Peyer's patch (tissue), 4 donors: Measurements from ENCODE around the gene NPL. TPM values are rescaled to one million over a fixed set of nuclear protein-coding genes. Genes with fewer than 3 reads are reported as not detected.
A peak's percentile ranks its signal among the peaks of the same experiment; 100 is the strongest.

Source experiments
- DNase-seq, 3 donors: peaks; one replicate each; pipeline ENCODE4 v3.0.0-alpha.2; 2017 to 2019
- H3K27ac ChIP-seq, 4 donors: fragments of 200-600 bp; sonication (generic); one replicate each; pipeline ENCODE4 v1.5.1; 2016 to 2019
- H3K27me3 ChIP-seq, 2 donors: fragments of 200-600 bp; sonication (generic); one replicate each; pipeline ENCODE4 v1.5.1; 2019
- H3K36me3 ChIP-seq, 3 donors: fragments of 200-600 bp; sonication (generic); one replicate each; pipeline ENCODE4 v1.5.1; 2016 to 2019
- H3K4me1 ChIP-seq, 4 donors: fragments of 200-600 bp; sonication (generic); one replicate each; pipeline ENCODE4 v1.5.1; 2016 to 2019
- H3K4me3 ChIP-seq, 4 donors: fragments of 200-600 bp; sonication (generic); 1 replicate in 3 of 4; 2 replicates in 1 of 4; pipeline ENCODE4 v1.5.1; 2016 to 2019; ENCODE audit warnings: mild to moderate bottlenecking in 1 of 4
- H3K9me3 ChIP-seq, 4 donors: fragments of 200-600 bp; sonication (generic); one replicate each; pipeline ENCODE4 v1.5.1; 2016 to 2019; ENCODE audit warnings: mild to moderate bottlenecking in 1 of 4
- POLR2A ChIP-seq, 2 donors: fragments of 450-650 bp; IDR thresholded peaks; one replicate each; pipeline ENCODE4 v1.5.1; 2017; ENCODE audit warnings: antibody characterized with exemption in 2 of 2, mild to moderate bottlenecking in 2 of 2, moderate library complexity in 2 of 2
- total RNA-seq, 4 donors: library from RNA; depleted of rRNA; stranded (reverse); fragments of >200 nt; gene quantifications; one replicate each; pipeline ENCODE4 v1.1.0, GENCODE V29; 2016
- TF ChIP-seq, protein P1 (sequence below), 6 experiments: fragments of 450-650 bp in 4 of 6; fragments of 200-600 bp in 2 of 6; sonication (generic) in 1 of 6; IDR thresholded peaks; one replicate each; pipeline ENCODE4 v1.5.1; 2017 to 2019; ENCODE audit warnings: antibody characterized with exemption in 6 of 6, mild to moderate bottlenecking in 3 of 6, moderate library complexity in 1 of 6

Gene NPL
- total RNA-seq, 4 donors from 2014 or later = 2.3 to 10.7 (median 7.4) TPM

DNA sequence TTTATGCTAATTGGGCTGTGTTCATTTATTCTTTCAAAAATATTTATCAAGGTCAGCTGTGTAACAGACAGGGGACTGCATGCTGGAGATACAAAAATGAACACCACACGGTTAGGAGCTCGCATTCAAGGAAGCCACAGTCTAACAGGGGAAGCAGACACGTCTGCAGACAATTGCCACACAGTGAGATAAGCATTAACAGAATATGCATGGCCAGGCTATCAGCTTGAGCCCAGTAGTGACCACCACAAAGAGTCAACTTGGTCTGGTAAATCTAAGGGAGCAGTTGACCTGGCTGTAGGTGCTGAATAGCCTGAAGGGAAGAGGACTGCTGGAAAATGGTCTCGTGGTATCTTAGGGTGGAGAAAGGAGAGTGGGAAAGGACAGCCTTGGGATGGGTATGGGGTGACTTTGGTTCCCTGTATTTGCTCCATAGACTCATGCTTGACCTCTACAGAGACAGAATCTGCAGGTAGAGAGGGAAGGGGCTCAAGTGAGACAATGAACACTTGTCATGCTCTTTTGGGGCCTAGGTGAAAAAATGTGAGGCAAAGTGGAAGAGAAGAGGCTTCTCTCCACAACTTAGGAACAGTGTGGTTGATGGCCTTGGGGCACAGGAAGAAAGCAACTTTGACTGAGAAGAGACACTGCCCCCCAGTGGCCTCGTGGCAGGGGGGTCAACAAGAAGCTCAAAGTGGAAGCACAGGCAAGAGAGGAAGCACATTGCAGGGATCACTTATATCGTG lies 7.6 kb upstream of the NPL start:
- no peaks in the 10 kb centered on the region for H3K27me3 ChIP-seq
- no peaks in the 10 kb centered on the region for H3K36me3 ChIP-seq
- TF ChIP-seq, protein P1, sequence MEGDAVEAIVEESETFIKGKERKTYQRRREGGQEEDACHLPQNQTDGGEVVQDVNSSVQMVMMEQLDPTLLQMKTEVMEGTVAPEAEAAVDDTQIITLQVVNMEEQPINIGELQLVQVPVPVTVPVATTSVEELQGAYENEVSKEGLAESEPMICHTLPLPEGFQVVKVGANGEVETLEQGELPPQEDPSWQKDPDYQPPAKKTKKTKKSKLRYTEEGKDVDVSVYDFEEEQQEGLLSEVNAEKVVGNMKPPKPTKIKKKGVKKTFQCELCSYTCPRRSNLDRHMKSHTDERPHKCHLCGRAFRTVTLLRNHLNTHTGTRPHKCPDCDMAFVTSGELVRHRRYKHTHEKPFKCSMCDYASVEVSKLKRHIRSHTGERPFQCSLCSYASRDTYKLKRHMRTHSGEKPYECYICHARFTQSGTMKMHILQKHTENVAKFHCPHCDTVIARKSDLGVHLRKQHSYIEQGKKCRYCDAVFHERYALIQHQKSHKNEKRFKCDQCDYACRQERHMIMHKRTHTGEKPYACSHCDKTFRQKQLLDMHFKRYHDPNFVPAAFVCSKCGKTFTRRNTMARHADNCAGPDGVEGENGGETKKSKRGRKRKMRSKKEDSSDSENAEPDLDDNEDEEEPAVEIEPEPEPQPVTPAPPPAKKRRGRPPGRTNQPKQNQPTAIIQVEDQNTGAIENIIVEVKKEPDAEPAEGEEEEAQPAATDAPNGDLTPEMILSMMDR (IDR thresholded peaks at IDR 0.05) = peak; percentile 54 to 71 (median 62)
- no peak for TF ChIP-seq POLR2A (IDR thresholded peaks at IDR 0.05)
- no peaks in the 10 kb centered on the region for H3K4me1 ChIP-seq
- no peak overlapping the region for H3K4me3 ChIP-seq
- no peak overlapping the region for H3K27ac ChIP-seq
- no peaks in the 10 kb centered on the region for H3K9me3 ChIP-seq
- DNase-seq = peak; percentile 68 to 87 (median 75)

DNA sequence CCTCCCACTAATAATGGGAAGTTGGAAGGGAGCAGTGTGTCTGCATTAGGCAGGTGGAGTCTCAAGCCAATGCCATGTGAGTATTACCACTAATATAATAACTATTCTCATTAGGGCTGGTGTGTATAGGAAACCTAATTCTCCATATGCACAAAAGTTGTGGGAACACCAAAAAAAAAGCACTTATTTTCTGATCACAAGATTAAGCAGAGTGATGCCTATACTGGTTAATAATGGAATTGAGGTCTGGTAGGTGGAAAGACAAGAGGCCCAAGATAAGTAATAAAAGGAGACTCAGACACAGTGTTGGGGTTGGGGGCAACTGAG lies 7.0 kb upstream of the NPL start:
- H3K4me3 ChIP-seq = no peak overlapping the region
- no peak overlapping the region for H3K27ac ChIP-seq
- H3K36me3 ChIP-seq = no peaks in the 10 kb centered on the region
- H3K9me3 ChIP-seq = no peaks in the 10 kb centered on the region
- H3K27me3 ChIP-seq = no peaks in the 10 kb centered on the region
- TF ChIP-seq, protein P1 (IDR thresholded peaks at IDR 0.05) = no peak
- no peak for TF ChIP-seq POLR2A (IDR thresholded peaks at IDR 0.05)
- H3K4me1 ChIP-seq = no peaks in the 10 kb centered on the region
- no peak for DNase-seq

DNA sequence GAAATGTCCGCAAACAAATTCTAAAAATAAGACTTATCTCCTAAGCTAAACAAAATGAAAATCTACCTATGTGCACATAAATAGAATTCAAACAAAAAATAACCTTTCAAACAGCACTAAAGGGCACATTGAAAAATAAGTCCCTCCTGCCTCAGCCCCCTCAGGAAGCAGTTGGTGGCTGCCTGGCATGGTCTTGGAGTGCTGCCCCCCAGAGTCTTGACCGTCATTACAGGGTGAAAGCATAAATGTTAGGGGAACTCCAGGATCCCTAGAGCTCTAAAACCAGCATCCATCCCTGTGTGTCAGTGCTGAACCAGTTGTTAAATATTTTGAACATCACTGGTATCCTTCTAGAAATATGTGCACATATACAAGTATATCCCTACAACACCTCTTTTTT lies 6.5 kb upstream of the NPL start:
- no peak for TF ChIP-seq POLR2A (IDR thresholded peaks at IDR 0.05)
- TF ChIP-seq, protein P1 (IDR thresholded peaks at IDR 0.05) = no peak
- DNase-seq = no peak
- no peaks in the 10 kb centered on the region for H3K4me1 ChIP-seq

DNA sequence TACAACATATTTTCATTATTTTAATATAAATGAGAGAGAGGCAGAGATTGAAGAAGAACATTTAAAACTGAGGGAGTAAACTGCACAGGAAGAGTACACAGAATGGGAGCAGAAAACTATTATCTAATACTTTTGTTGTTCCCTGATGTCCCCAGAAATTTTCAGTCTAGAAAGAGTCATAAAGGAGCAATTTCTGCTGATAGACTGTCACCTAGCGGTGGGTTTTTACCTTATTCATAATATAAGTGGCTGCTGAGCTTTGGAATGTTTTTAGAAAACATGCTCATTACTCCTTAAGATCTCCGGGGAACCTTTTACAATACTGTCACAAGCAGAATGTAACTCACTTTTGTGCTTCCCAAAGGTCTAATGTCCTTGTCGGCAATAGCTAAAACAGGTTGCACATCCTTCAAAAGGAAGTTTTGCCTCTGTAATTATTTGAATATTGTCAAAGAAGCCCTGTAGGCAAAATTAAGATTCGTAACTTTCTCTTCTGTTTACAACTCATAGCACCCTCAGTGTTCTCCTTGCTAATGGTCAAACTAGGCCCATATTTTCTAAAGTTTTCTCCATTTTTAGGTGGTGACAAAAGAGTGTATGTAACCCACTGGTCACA lies 4.9 kb upstream of the NPL start:
- H3K36me3 ChIP-seq = no peaks in the 10 kb centered on the region
- no peak for DNase-seq

More for the DNA sequence above, 6.5 kb upstream of the NPL start:
- H3K4me3 ChIP-seq = no peak overlapping the region
- H3K9me3 ChIP-seq = no peaks in the 10 kb centered on the region
- no peak overlapping the region for H3K27ac ChIP-seq
- H3K36me3 ChIP-seq = no peaks in the 10 kb centered on the region
- no peaks in the 10 kb centered on the region for H3K27me3 ChIP-seq

GRCh38 chr1:182785181-182785580 lies 4.4 kb upstream of the NPL start:
- no peaks in the 10 kb centered on the region for H3K36me3 ChIP-seq
- H3K4me3 ChIP-seq = no peak overlapping the region
- H3K4me1 ChIP-seq = peaks cover 0 to 4% (median 0%) of the 10 kb centered on the region in 4 donors
- no peak overlapping the region for H3K27ac ChIP-seq
- TF ChIP-seq POLR2A (IDR thresholded peaks at IDR 0.05) = no peak
- TF ChIP-seq, protein P1 (IDR thresholded peaks at IDR 0.05) = no peak
- H3K27me3 ChIP-seq = no peaks in the 10 kb centered on the region
- no peak for DNase-seq
- H3K9me3 ChIP-seq = no peaks in the 10 kb centered on the region

More for the DNA sequence above, 4.9 kb upstream of the NPL start:
- no peak overlapping the region for H3K4me3 ChIP-seq
- TF ChIP-seq, protein P1 (IDR thresholded peaks at IDR 0.05) = peak; percentile 48 to 92 (median 84)
- no peak for TF ChIP-seq POLR2A (IDR thresholded peaks at IDR 0.05)
- H3K9me3 ChIP-seq = no peaks in the 10 kb centered on the region
- H3K27ac ChIP-seq = no peak overlapping the region
- H3K4me1 ChIP-seq = no peaks in the 10 kb centered on the region
- H3K27me3 ChIP-seq = no peaks in the 10 kb centered on the region
